ENCODE results near the gene NTNG2.

Gene NTNG2

DNA sequence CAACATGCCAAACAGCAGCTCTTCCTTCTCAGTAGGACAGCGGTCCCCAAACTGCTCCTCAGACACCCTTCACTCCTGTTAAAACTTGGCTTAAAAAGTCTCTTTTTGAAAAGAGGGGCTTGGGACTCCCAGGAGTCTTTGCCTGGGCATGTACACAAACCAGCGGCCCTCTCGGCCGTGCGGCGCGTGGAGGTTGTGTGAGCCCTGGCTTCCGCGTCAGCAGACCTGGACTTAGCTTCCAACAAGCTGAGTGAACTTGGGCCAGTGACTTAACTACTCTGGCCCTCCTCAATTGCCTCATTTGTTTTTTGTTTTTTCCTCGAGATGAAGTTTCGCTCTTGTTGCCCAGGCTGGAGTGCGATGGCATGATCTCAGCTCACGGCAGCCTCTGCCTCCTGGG, 15.3 kb upstream of the NTNG2 start:
- DNase-seq (ENCODE audit: low spot score), result no peak

DNA sequence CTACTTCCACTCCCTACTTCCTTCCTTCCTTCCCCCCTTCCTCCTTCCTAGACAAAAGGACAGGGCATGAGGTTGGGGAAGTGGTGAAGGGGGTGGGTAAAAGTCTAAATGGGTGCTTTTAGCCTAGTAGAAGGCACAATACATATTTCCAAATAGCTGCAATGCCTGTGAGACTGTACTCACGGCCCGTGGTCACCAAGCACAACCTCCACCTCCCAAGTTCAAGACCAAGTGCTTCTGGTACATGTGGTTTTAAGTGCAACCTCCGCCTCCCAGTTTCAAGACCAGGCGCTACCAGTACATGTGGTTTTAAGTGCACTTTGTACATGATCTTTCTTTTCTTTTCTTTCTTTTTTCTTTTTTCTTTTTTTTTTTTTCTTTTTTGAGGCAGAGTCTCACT, 14.5 kb upstream of the NTNG2 start:
- no peak for DNase-seq (ENCODE audit: low spot score)

GRCh38 chr9:132147839-132148238, 14.0 kb upstream of the NTNG2 start:
- DNase-seq (ENCODE audit: low spot score), result no peak

DNA sequence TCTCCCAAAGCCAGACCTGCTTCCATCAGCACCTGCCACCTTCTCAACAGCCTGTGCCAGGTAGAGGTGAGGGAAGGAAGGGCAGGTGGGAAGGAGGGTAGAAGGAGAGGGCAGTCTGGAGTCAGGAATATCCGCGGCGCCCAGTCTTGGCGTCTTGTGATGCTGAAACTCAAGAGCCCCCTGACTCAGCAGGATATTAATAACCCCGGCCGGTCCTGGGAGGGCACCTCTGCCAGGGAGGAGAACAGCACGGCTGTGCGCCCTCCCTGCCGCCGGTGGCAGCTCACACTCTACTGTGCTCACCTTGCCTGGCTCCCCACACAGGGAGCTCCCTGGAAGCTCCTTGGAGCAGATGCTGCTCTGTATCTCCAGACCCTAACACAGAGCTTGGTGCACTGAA, 11.6 kb upstream of the NTNG2 start:
- DNase-seq (ENCODE audit: low spot score), result no peak

- no peak for DNase-seq (ENCODE audit: low spot score)
These were observed 10.7 kb upstream of the NTNG2 start for GRCh38 chr9:132151118-132151517.

DNA sequence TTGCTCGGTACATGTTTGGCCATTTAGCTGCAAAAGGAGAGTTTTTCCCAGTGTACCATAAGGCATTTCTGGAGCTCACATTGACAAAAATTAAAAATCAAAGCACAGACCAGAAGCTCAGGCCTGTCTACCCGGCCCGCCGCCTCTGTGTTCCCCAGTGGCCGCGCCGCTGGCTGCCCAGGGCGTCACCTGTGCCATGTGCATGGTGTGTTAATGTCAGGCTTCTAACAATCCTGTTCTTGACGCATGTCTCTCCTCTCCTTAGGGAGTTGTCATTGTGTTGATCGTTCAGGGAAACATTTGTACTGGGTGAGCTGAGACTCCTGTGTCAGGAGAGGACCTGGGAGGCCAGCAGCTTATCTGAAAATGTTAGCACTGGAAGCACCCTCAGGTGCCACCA, 9.6 kb upstream of the NTNG2 start:
- no peak for DNase-seq (ENCODE audit: low spot score)

DNA sequence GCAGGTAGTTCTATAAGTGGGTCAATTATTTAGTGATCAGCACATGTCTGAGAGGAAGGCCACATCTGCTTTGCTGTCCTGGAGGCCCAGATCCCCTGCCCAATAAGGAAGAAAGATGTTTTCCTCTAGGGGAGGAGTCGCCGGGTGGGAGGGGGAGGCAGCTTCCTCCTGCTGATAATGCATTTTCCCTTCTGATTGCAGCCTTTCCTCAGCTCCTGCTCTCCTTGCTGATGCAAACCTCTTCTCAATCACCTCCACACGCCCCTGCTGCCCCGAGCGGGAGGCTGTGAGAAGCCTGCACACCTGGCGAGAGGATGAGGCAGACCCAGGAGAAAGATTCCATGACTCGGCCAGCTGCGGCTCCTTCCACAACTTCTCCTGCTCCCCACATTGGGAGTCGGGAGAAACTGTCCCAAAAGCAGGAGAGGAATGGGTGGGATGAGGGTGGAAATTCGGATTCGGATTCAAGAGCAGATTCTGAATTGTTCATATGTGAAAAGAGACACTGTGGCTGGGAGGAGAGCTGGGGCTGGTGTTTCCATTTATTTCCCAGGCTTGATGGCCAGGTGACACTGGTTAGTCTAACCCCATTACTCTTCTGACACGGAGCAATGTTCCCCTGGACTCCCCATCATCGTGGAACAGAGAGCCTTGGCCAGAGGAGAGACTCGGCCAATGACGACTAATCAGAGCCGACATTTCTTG, 6.8 kb upstream of the NTNG2 start:
- DNase-seq (ENCODE audit: low spot score), result no peak

DNA sequence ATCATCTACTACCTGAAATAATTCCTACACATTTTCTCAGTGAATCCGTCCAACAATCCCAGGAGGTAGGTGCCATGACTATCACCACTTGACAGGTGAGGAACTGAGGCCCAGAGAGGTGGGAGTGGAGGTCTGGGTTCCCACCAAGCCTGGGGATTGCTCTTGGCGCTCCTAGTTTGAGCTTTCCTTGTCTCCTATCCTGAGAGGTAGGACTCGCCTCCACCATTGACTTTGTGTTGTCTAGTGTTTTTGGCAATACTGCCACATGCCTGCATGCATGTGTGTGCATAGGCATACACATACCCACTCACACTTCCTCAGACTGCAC, 6.3 kb upstream of the NTNG2 start:
- no peak for DNase-seq (ENCODE audit: low spot score)

GRCh38 chr9:132156262-132156661, 5.6 kb upstream of the NTNG2 start:
- no peak for DNase-seq (ENCODE audit: low spot score)

DNA sequence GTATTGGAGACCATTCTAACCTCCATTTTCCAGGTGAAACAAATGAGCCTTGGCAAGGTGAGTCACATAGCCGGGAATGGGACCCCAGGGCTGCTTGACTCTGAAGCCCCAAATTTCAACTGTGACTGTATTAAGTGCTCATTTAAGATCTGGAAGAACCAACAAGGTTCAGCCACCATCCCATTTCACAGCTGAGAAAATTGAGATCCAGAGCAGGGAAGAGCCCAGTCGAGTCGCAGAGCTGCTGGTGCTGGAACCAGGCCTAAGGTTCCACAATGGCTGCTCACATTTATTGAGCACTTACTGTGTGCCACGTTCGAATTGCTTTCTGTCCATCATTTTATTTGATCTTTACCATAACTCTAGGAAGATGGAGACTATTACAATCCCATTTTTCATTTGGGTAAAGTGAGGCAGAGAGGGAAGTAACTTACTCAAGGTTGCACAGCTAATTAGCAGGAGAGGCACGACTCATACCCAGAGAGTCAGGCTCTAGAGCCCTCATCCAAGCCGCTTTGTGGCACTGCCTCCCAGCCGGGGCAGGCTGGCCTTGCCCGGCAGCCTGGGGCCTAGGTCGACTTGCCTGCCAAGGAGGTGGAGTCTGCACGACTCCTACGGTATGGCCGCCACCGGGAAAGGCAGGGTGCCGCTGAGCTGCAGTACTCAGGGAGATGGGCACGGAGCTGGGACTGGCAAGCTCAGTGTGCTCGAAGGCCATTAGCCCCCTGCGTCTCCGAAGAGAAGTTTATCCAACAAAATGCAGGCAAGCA, 4.3 kb upstream of the NTNG2 start:
- DNase-seq (ENCODE audit: low spot score), result no peak

DNA sequence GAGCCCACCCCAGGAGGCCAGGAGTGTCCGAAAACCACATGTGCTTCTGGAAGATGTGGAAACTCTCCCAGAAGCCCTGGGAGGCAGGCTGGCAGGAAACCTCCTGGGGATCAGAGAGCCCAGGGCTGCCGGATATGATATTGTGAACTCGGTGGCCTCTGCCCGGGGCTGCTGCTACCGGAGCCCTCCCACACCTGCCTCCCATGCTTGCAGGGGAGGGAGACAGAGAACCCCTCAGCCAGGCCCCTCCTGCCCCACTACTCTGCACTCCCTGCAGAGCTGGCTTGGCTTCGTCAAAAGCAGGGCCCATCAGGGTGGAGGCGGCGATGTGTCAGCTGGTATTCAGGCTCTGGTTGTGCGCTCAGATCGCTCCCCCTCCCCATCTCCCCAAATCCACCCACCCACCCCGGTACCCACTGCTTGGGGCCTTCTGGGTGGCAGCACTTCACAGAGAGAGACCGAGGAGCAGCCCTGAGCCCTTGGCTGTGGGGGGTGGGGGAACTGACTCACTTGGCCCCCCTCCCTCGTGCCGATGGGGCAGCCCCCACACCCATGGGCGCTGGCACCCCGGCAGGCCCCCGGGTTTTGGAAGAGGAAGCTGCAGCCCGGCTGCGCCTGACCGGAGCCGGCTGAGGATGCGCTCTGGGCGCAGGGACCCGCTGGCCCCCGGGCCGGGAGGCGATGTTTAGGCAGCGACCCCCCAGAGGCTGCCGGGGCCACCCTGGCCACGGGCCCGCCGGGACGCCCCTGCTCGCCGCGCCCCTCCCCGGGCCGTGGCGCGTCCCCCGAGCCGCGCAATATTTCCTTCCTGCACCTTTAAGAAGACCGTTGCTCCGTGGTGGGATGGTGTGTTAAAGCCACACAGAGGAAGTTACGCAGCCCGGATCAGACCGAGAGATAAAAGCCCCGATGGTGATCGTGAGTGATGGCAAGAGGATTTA, 786 bp upstream of the NTNG2 start:
- no peak for DNase-seq (ENCODE audit: low spot score)

GRCh38 chr9:132162764-132163456, 1.1 kb downstream of the NTNG2 start:
- DNase-seq (ENCODE audit: low spot score), result no peak

DNA sequence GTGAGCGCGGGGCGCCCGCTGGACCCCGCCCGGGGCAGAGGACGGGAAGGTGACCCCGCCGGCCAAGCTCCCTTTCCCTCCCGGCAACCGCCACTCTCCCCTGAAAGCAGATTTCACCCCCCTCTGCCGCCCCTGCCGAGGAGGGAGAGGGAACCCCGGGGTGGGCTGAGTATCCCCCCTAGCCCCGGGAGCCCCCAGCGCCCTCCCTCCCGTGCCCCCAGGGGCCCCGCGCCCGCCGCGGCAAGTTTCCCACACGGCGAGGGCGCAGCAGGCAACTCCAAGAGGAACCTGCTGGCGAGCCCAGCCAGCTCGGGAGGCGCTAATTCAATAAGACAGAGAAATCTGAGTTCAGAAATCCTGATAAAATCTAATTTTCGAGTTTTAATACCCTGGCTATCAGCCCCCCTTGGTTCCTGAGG, 1.6 kb downstream of the NTNG2 start:
- no peak for DNase-seq (ENCODE audit: low spot score)

GRCh38 chr9:132163876-132164603, 2.2 kb downstream of the NTNG2 start:
- no peak for DNase-seq (ENCODE audit: low spot score)

- no peak for DNase-seq (ENCODE audit: low spot score)
These were observed 2.9 kb downstream of the NTNG2 start for GRCh38 chr9:132164604-132165362.

DNA sequence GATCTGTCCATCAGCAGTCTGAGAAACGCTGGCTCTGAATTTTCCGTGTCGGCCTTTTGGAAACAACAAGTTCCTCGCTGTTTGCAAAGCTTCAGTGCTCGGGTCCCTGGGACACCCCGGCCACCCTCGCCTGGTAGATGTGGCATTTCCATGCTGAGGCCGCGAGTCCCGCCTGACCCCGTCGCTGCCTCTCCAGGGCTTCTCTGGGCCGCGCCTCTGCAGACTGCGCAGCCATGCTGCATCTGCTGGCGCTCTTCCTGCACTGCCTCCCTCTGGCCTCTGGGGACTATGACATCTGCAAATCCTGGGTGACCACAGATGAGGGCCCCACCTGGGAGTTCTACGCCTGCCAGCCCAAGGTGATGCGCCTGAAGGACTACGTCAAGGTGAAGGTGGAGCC, 4.7 kb downstream of the NTNG2 start:
- no peak for DNase-seq (ENCODE audit: low spot score)

GRCh38 chr9:132167192-132167591, 5.3 kb downstream of the NTNG2 start:
- DNase-seq (ENCODE audit: low spot score), result no peak

DNA sequence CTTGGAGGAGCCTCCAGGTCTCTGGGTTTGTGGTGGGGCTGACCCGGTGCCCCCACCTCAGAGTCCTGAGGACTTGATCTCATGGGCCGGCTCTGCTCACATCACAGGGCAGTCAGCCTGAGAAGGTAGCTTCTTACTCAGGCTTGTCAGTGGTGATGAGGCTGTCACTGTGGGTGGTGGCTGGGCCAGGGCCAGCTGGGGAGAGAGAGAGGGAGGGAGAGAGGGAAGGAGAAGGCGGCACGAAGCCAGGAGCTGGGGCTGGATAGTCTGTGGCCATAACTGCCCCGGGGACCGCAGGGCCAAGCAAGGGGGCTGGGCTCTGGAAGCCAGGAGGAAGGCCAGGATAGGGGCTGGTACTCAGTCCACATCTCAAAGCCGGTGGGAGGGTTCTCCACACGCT, 6.5 kb downstream of the NTNG2 start:
- DNase-seq (ENCODE audit: low spot score), result no peak

DNA sequence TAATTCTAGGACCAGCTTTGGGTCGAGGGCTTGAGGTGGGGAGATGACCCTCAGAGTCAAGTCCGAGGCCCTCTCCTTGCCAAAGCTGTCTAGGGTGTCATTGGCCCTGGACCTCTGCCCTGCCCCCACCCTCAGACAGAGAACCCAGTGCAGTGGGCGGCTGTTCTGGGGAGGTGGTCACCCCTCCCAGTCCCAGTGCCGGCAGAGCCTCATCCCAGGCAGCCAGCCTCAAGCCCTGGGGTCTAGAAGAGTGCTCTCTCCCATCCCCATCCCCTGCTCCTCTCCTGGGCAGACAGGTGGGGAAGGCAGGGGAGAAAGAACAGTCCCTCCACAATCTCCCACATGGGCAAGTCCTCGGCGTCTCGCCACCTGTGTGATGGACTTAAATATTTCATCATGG, 7.0 kb downstream of the NTNG2 start:
- DNase-seq (ENCODE audit: low spot score), result no peak

GRCh38 chr9:132169672-132170392, 8.0 kb downstream of the NTNG2 start:
- peak; percentile 42 for DNase-seq (ENCODE audit: low spot score)
